Astrocyte (in vitro differentiated cells and primary cell): ENCODE results near the gene ANAPC10. TPM values are rescaled to one million over a fixed set of nuclear protein-coding genes. Genes with fewer than 3 reads are reported as not detected.

Experiments used
- DNase-seq: peaks from one replicate; pipeline ENCODE4 v3.0.0-alpha.2; 2010; ENCODE audit warnings: low read depth
- FAIRE-seq: peaks from 2 replicates; lab custom pipeline; 2011; peaks lifted over from hg19 to GRCh38; lab: Jason Lieb, UNC
- H2AFZ ChIP-seq: 2 replicates; pipeline ENCODE4 v1.6.0; 2012; ENCODE audit warnings: low read depth, low read length, inconsistent platforms
- H3K27ac ChIP-seq: 2 replicates; pipeline ENCODE4 v1.5.1; 2011; ENCODE audit warnings: low read depth, low read length, inconsistent platforms
- H3K27me3 ChIP-seq: 2 replicates; pipeline ENCODE4 v1.6.0; 2011; ENCODE audit warnings: low read length, inconsistent platforms; ENCODE audit not compliant: insufficient read depth
- H3K36me3 ChIP-seq: 2 replicates; pipeline ENCODE4 v1.5.1; 2011; ENCODE audit warnings: low read length, inconsistent platforms; ENCODE audit not compliant: insufficient read depth
- H3K4me1 ChIP-seq: 2 replicates; pipeline ENCODE4 v1.5.1; 2011; ENCODE audit warnings: low read length, inconsistent platforms; ENCODE audit not compliant: insufficient read depth
- H3K4me2 ChIP-seq: 2 replicates; pipeline ENCODE4 v1.6.0; 2012; ENCODE audit warnings: low read length, inconsistent platforms
- H3K4me3 ChIP-seq: 2 replicates; pipeline ENCODE4 v1.5.1; 2011; ENCODE audit warnings: low read depth, mild to moderate bottlenecking, low read length, inconsistent platforms; ENCODE audit not compliant: insufficient read depth
- H3K79me2 ChIP-seq: 2 replicates; pipeline ENCODE4 v1.6.0; 2012; ENCODE audit warnings: mild to moderate bottlenecking, low read length, inconsistent platforms; ENCODE audit not compliant: insufficient read depth
- H3K9ac ChIP-seq: 2 replicates; pipeline ENCODE4 v1.6.0; 2012; ENCODE audit warnings: mild to moderate bottlenecking, low read length, inconsistent platforms
- H3K9me3 ChIP-seq: 2 replicates; pipeline ENCODE4 v1.5.1; 2012; ENCODE audit warnings: low read depth, mild to moderate bottlenecking, low read length, inconsistent platforms; ENCODE audit not compliant: insufficient read depth
- H4K20me1 ChIP-seq: 2 replicates; pipeline ENCODE4 v1.6.0; 2012; ENCODE audit warnings: low read length, inconsistent platforms; ENCODE audit not compliant: insufficient read depth
- H3K27ac Mint-ChIP-seq: one replicate; pipeline ENCODE4 v1.8.0; 2021; ENCODE audit warnings: mild to moderate bottlenecking, mixed read lengths; ENCODE audit not compliant: unreplicated experiment
- H3K27me3 Mint-ChIP-seq: one replicate; pipeline ENCODE4 v1.8.0; 2021; ENCODE audit warnings: low read depth, mixed read lengths; ENCODE audit not compliant: unreplicated experiment
- H3K36me3 Mint-ChIP-seq: one replicate; pipeline ENCODE4 v1.8.0; 2021; ENCODE audit warnings: low read depth, mixed read lengths; ENCODE audit not compliant: unreplicated experiment
- H3K4me1 Mint-ChIP-seq: one replicate; pipeline ENCODE4 v1.8.0; 2021; ENCODE audit warnings: low read depth, mixed read lengths; ENCODE audit not compliant: unreplicated experiment
- H3K4me3 Mint-ChIP-seq: one replicate; pipeline ENCODE4 v1.8.0; 2021; ENCODE audit warnings: mild to moderate bottlenecking, moderate library complexity, mixed read lengths; ENCODE audit not compliant: unreplicated experiment
- H3K9me3 Mint-ChIP-seq: one replicate; pipeline ENCODE4 v1.8.0; 2021; ENCODE audit warnings: mild to moderate bottlenecking, mixed read lengths; ENCODE audit not compliant: unreplicated experiment
- EZH2 ChIP-seq: IDR thresholded peaks from 2 replicates; pipeline ENCODE4 v1.6.1; 2012; ENCODE audit warnings: mild to moderate bottlenecking, low read length, inconsistent platforms; ENCODE audit not compliant: insufficient read depth
- total RNA-seq: library from RNA; stranded (reverse); gene quantifications from 2 replicates; pipeline ENCODE4 v1.2.1, GENCODE V29; 2021
- TF ChIP-seq, protein P1 (sequence below): IDR thresholded peaks from 2 replicates; pipeline ENCODE4 v1.5.1; 2011; ENCODE audit warnings: low read depth, mild to moderate bottlenecking, inconsistent platforms, low read length, moderate library complexity; ENCODE audit not compliant: insufficient read depth

The ANAPC10 gene
- total RNA-seq, 1 donor from 2014 or later, result 19.5 TPM

DNA sequence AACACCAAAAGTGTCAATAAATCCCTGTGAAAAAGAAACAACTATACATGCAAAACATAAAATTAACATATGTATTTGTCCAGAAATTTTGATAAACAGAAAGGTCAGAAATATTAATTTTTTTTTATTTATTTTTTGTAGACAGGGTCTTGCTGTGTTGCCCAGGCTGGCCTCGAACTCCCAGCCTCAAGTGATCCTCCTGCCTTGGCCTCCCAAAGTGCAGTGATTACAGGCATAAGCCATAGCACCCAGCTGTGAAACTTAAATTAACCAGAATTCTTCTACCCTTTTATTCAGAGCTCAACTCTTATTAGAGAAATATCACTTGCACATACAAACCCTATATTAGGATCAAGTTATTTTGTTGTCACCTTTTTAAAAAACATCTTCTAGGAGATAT, 16.2 kb downstream of the ANAPC10 start:
- Histone ChIP-seq H3K9ac (no peak overlapping the region), H3K79me2 (peaks cover 45% of the 10 kb centered on the region), H3K27me3 (no peaks in the 10 kb centered on the region), H3K9me3 (no peaks in the 10 kb centered on the region), H3K4me3 (no peak overlapping the region), H3K4me1 (peaks cover 8% of the 10 kb centered on the region), H3K27ac (no peak overlapping the region), H4K20me1 (peaks cover 4% of the 10 kb centered on the region), H3K4me2 (no peak overlapping the region), H2AFZ (no peak overlapping the region), H3K36me3 (peaks cover 10% of the 10 kb centered on the region)
- H3K4me1 Mint-ChIP-seq, result peaks cover 16% of the 10 kb centered on the region
- no peak for DNase-seq
- peaks cover 2% of the 10 kb centered on the region for H3K9me3 Mint-ChIP-seq
- TF ChIP-seq, protein P1, sequence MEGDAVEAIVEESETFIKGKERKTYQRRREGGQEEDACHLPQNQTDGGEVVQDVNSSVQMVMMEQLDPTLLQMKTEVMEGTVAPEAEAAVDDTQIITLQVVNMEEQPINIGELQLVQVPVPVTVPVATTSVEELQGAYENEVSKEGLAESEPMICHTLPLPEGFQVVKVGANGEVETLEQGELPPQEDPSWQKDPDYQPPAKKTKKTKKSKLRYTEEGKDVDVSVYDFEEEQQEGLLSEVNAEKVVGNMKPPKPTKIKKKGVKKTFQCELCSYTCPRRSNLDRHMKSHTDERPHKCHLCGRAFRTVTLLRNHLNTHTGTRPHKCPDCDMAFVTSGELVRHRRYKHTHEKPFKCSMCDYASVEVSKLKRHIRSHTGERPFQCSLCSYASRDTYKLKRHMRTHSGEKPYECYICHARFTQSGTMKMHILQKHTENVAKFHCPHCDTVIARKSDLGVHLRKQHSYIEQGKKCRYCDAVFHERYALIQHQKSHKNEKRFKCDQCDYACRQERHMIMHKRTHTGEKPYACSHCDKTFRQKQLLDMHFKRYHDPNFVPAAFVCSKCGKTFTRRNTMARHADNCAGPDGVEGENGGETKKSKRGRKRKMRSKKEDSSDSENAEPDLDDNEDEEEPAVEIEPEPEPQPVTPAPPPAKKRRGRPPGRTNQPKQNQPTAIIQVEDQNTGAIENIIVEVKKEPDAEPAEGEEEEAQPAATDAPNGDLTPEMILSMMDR, result no peak
- no peak for TF ChIP-seq EZH2
- H3K4me3 Mint-ChIP-seq, result no peak overlapping the region
- no peaks in the 10 kb centered on the region for H3K27me3 Mint-ChIP-seq
- peaks cover 21% of the 10 kb centered on the region for H3K36me3 Mint-ChIP-seq
- no peak overlapping the region for H3K27ac Mint-ChIP-seq
- FAIRE-seq, result no peak

GRCh38 chr4:145076469-145076855, 21.5 kb downstream of the ANAPC10 start:
- no peak overlapping the region for H3K9ac ChIP-seq
- H3K27me3 Mint-ChIP-seq, result no peaks in the 10 kb centered on the region
- no peak overlapping the region for H3K4me3 ChIP-seq
- H3K36me3 Mint-ChIP-seq, result peaks cover 21% of the 10 kb centered on the region
- peaks cover 4% of the 10 kb centered on the region for H4K20me1 ChIP-seq
- no peaks in the 10 kb centered on the region for H3K27me3 ChIP-seq
- no peaks in the 10 kb centered on the region for H3K9me3 ChIP-seq
- H3K27ac ChIP-seq, result no peak overlapping the region
- H3K36me3 ChIP-seq, result peaks cover 10% of the 10 kb centered on the region
- peak; percentile 38 for DNase-seq
- no peak overlapping the region for H2AFZ ChIP-seq
- FAIRE-seq, result peak; percentile 47
- H3K9me3 Mint-ChIP-seq, result peaks cover 3% of the 10 kb centered on the region
- H3K27ac Mint-ChIP-seq, result no peak overlapping the region
- TF ChIP-seq, protein P1, result no peak
- no peak for TF ChIP-seq EZH2
- H3K4me2 ChIP-seq, result no peak overlapping the region
- H3K4me3 Mint-ChIP-seq, result no peak overlapping the region
- peaks cover 9% of the 10 kb centered on the region for H3K4me1 Mint-ChIP-seq
- peaks cover 30% of the 10 kb centered on the region for H3K79me2 ChIP-seq
- no peaks in the 10 kb centered on the region for H3K4me1 ChIP-seq

DNA sequence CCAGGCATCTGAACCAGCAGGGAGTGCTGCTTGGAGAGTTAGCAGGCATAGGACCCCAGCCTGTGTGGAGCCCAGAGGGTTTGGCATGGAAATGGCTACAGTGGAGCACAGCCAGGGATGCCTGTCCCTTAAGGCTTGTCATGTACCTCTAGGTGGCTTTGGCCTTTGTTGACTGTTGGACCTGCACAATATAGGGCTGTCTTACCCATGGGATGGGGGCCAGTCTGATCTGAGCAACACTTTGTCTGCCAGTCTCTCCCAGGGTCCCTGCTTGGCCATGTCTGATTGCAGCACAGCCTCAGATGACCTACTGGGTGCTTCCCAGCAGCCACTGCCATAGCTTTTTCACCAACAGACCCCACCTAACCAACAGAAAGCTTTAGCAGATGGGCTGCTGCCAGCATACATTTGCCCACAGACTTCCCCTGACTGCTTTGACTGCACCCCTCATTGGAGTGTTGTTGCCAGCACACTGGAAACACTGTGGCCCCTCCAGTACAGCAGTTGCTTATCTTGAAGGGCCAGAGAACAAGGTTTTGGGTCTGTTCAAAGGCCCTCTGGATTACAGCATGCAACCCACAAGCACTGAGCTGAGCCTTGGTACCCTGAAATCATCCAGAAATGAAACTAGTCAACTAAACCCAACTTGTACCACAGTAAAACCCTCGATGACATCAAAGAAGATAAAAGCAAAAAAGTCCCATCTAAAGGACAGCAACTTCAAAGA, 22.1 kb downstream of the ANAPC10 start:
- H3K4me2 ChIP-seq, result no peak overlapping the region
- no peak overlapping the region for H2AFZ ChIP-seq
- Mint-ChIP-seq H3K27ac (no peak overlapping the region), H3K4me1 (peaks cover 10% of the 10 kb centered on the region), H3K9me3 (peaks cover 3% of the 10 kb centered on the region), H3K27me3 (no peaks in the 10 kb centered on the region), H3K4me3 (no peak overlapping the region), H3K36me3 (peaks cover 21% of the 10 kb centered on the region)
- no peaks in the 10 kb centered on the region for H3K9me3 ChIP-seq
- TF ChIP-seq, protein P1, result no peak
- no peak for TF ChIP-seq EZH2
- no peak overlapping the region for H3K4me3 ChIP-seq
- no peak for FAIRE-seq
- peaks cover 30% of the 10 kb centered on the region for H3K79me2 ChIP-seq
- no peaks in the 10 kb centered on the region for H3K27me3 ChIP-seq
- H3K4me1 ChIP-seq, result no peaks in the 10 kb centered on the region
- H4K20me1 ChIP-seq, result peaks cover 4% of the 10 kb centered on the region
- H3K9ac ChIP-seq, result no peak overlapping the region
- DNase-seq, result no peak
- no peak overlapping the region for H3K27ac ChIP-seq
- peaks cover 10% of the 10 kb centered on the region for H3K36me3 ChIP-seq
